Transverse colon (tissue), 4 donors: ENCODE data around the gene DCAF11. TPM values are rescaled to one million over a fixed set of nuclear protein-coding genes. Genes with fewer than 3 reads are reported as not detected.

Experiments
- DNase-seq: peaks from one replicate; pipeline ENCODE4 v3.0.0-alpha.2; 2019
- H3K27ac ChIP-seq, 4 donors: fragments of 200-600 bp; sonication (generic); 2 replicates each; pipeline ENCODE4 v1.5.1; 2016 to 2018; ENCODE audit warnings: inconsistent platforms in 4 of 4
- H3K27me3 ChIP-seq: fragments of 200-600 bp; sonication (generic); 2 replicates; pipeline ENCODE4 v1.5.1; 2017; ENCODE audit warnings: inconsistent platforms
- H3K36me3 ChIP-seq, 4 donors: fragments of 200-600 bp; sonication (generic); 2 replicates each; pipeline ENCODE4 v1.5.1; 2017 to 2019; ENCODE audit warnings: inconsistent platforms in 4 of 4
- H3K4me1 ChIP-seq, 4 donors: fragments of 200-600 bp; sonication (generic); 2 replicates each; pipeline ENCODE4 v1.5.1; 2017 to 2020; ENCODE audit warnings: inconsistent platforms in 4 of 4
- H3K4me3 ChIP-seq, 4 donors: fragments of 200-600 bp; sonication (generic); 1 replicate in 1 of 4; 2 replicates in 3 of 4; pipeline versions ENCODE4 v1.5.1 to v1.6.1; 2017 to 2019; ENCODE audit warnings: inconsistent platforms in 4 of 4
- H3K9me3 ChIP-seq, 2 donors: fragments of 200-600 bp; sonication (generic); 2 replicates each; pipeline ENCODE4 v1.5.1; 2017 to 2019; ENCODE audit warnings: inconsistent platforms in 2 of 2
- CTCF ChIP-seq, 5 experiments: fragments of 200-600 bp in 3 of 5; fragments of 450-650 bp in 2 of 5; sonication (generic) in 3 of 5; IDR thresholded peaks; 1 replicate in 2 of 5; 2 replicates in 3 of 5; pipeline ENCODE4 v1.5.1; 2016 to 2017; ENCODE audit warnings: antibody characterized with exemption in 5 of 5, inconsistent platforms in 3 of 5, mild to moderate bottlenecking in 2 of 5, moderate library complexity in 1 of 5
- EP300 ChIP-seq: sonication (generic); formaldehyde crosslinking; IDR thresholded peaks from one replicate; pipeline ENCODE4 v1.6.1; 2017; ENCODE audit warnings: antibody characterized with exemption, low read depth
- POLR2A ChIP-seq: fragments of 450-650 bp; IDR thresholded peaks from one replicate; pipeline ENCODE4 v1.6.1; 2016; ENCODE audit warnings: antibody characterized with exemption, mild to moderate bottlenecking, moderate library complexity
- POLR2AphosphoS5 ChIP-seq, 3 donors: sonication (generic); formaldehyde crosslinking; IDR thresholded peaks; one replicate each; pipeline ENCODE4 v1.6.1; 2016; ENCODE audit warnings: antibody characterized with exemption in 3 of 3
- WGBS, 2 donors: methylation state at CpG; one replicate each; pipeline ENCODE4 v1.1.5; 2018; ENCODE audit warnings: low coverage in 1 of 2; 5-methylcytosine and 5-hydroxymethylcytosine counted together
- in situ Hi-C, 4 donors: fragments of 200-750 bp; cut with MboI; loops; one replicate each; pipeline versions ENCODE4 v1.15.0 to v1.15.1; 2017; ENCODE audit warnings: low sequenced_read_pairs in 3 of 4, low pct_ligation_motif_present in 1 of 4, low pct_unique_long_range_greater_than_20kb in 1 of 4
- intact Hi-C: fragments of 100-400 bp; cut with DNase I; formaldehyde crosslinking; loops from one replicate; pipeline ENCODE4 v1.15.1; 2023; ENCODE audit warnings: low total_unique reads
- total RNA-seq, 4 donors: library from RNA; depleted of rRNA; stranded (reverse); fragments of >200 nt; gene quantifications; one replicate each; pipeline ENCODE4 v1.1.0, GENCODE V29; 2016

DCAF11 gene
- 100 to 1,000 TPM in 3 of 4 donors, 10 to 100 TPM in 1; 86.4 to 267 (median 198) TPM for total RNA-seq

- Histone ChIP-seq H3K9me3 (no peaks in the 10 kb centered on the region), H3K36me3 (peaks cover 0 to 22% (median 11%) of the 10 kb centered on the region in 4 donors), H3K27me3 (no peaks in the 10 kb centered on the region), H3K4me3 (peak within 1 kb of the TSS; percentile 63 to 77 (median 69)), H3K4me1 (peaks cover 11 to 30% (median 19%) of the 10 kb centered on the region in 4 donors), H3K27ac (peak within 1 kb of the TSS; percentile 97 to 100 (median 99))
- intact Hi-C loops, result no loop called here
- peak; percentile 99 for DNase-seq
- in situ Hi-C loops, result no loop called here
- peak; percentile 54 to 80 (median 63) for TF ChIP-seq POLR2AphosphoS5 (IDR thresholded peaks at IDR 0.05)
- TF ChIP-seq POLR2A, result peak; percentile 63
- peak; percentile 83 for TF ChIP-seq EP300
- no peak for TF ChIP-seq CTCF (IDR thresholded peaks at IDR 0.05)
- WGBS, 2 donors, result 0% methylated on average over 3 to 57 of the region's 65 CpGs
Observed at GRCh38 chr14:24114532-24115421, at the start of gene DCAF11, which contains the start of gene NRL. Gene DCAF11, plus strand, starts transcription at chr14:24114777. Its CDS starts 818 bp downstream, at chr14:24115595. Gene NRL, minus strand, starts transcription at chr14:24114949. Its CDS starts 32,101 bp downstream, at chr14:24082848.

- H3K4me1 ChIP-seq, result peaks cover 6 to 37% (median 20%) of the 10 kb centered on the region in 4 donors
- 91% methylated on average over 14 of the region's 15 CpGs; no CpG with 5 or more reads in 1 of the 2 donors for WGBS, 2 donors
- no peak for DNase-seq
- intact Hi-C loops (loop anchor here (5.0 kb wide), 1 partner anchor 42 kb away; no protein-coding TSS in a partner anchor), in situ Hi-C loops (no loop called here)
- H3K27ac ChIP-seq, result no peak overlapping the region
- H3K4me3 ChIP-seq, result no peak overlapping the region
- no peaks in the 10 kb centered on the region for H3K27me3 ChIP-seq
- no peaks in the 10 kb centered on the region for H3K36me3 ChIP-seq
- no peaks in the 10 kb centered on the region for H3K9me3 ChIP-seq
- TF ChIP-seq POLR2A (no peak), CTCF (IDR thresholded peaks at IDR 0.05) (no peak), EP300 (no peak), POLR2AphosphoS5 (IDR thresholded peaks at IDR 0.05) (no peak)
Observed at GRCh38 chr14:24064856-24065255, 49.7 kb upstream of the DCAF11 start.

- Histone ChIP-seq H3K4me3 (no peak overlapping the region), H3K27ac (no peak overlapping the region), H3K9me3 (no peaks in the 10 kb centered on the region), H3K4me1 (peaks cover 6 to 37% (median 20%) of the 10 kb centered on the region in 4 donors), H3K36me3 (no peaks in the 10 kb centered on the region), H3K27me3 (no peaks in the 10 kb centered on the region)
- intact Hi-C loops, result no loop called here
- no peak for DNase-seq
- WGBS, 2 donors, result 73 to 100% methylated on average over 4 to 8 of the region's 8 CpGs
- in situ Hi-C loops, result no loop called here
- no peak for TF ChIP-seq EP300
- no peak for TF ChIP-seq POLR2A
- TF ChIP-seq POLR2AphosphoS5 (IDR thresholded peaks at IDR 0.05), result no peak
- no peak for TF ChIP-seq CTCF (IDR thresholded peaks at IDR 0.05)
Observed at GRCh38 chr14:24065408-24065807, 49.2 kb upstream of the DCAF11 start.

GRCh38 chr14:24066496-24067132, 48.0 kb upstream of the DCAF11 start:
- Histone ChIP-seq H3K36me3 (no peaks in the 10 kb centered on the region), H3K4me3 (no peak overlapping the region), H3K27ac (peak overlapping the region; percentile 41 to 75 (median 60)), H3K27me3 (no peaks in the 10 kb centered on the region), H3K4me1 (peaks cover 6 to 36% (median 19%) of the 10 kb centered on the region in 4 donors), H3K9me3 (no peaks in the 10 kb centered on the region)
- TF ChIP-seq POLR2AphosphoS5 (IDR thresholded peaks at IDR 0.05) (peak in 1 of 3 donors; percentile 5), POLR2A (no peak), CTCF (IDR thresholded peaks at IDR 0.05) (no peak), EP300 (no peak)
- 56 to 85% methylated on average over 4 to 8 of the region's 8 CpGs for WGBS, 2 donors
- intact Hi-C loops (no loop called here), in situ Hi-C loops (no loop called here)
- DNase-seq, result peak; percentile 68
